ENCODE measurements around the gene ADGRD2.

DNA sequence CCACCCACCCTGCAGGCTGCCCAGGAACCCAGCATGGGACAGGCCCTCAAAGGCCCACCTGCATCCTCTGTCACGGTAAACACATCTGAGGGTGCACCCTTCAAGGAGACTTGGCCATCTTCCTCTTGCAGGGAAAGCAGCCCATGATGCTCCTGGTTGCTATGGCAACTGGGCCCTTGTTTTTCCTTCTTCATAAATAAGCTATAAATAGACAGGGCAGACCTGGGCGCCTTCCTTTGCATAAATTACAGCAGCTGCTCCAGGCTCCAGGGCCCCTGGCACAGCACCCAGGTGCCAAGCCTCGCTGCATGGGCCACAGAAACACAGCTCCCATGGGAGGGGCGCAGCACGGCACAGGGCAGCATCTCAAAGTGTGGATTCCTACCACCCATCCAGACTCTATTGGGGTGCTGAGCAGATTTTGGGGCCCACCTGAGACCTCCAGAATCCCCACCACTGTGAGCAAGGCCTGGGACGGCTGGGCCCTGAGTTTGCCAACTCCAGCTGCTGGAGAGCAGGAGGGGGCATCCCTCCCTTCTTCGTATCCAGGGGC is 29.2 kb upstream of the ADGRD2 start:
- TF ChIP-seq, protein P1, sequence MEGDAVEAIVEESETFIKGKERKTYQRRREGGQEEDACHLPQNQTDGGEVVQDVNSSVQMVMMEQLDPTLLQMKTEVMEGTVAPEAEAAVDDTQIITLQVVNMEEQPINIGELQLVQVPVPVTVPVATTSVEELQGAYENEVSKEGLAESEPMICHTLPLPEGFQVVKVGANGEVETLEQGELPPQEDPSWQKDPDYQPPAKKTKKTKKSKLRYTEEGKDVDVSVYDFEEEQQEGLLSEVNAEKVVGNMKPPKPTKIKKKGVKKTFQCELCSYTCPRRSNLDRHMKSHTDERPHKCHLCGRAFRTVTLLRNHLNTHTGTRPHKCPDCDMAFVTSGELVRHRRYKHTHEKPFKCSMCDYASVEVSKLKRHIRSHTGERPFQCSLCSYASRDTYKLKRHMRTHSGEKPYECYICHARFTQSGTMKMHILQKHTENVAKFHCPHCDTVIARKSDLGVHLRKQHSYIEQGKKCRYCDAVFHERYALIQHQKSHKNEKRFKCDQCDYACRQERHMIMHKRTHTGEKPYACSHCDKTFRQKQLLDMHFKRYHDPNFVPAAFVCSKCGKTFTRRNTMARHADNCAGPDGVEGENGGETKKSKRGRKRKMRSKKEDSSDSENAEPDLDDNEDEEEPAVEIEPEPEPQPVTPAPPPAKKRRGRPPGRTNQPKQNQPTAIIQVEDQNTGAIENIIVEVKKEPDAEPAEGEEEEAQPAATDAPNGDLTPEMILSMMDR (conservative IDR thresholded peaks at IDR 0.05; ENCODE audit: low read depth, low read length): no peak
- TF ChIP-seq EZH2 (IDR thresholded peaks at IDR 0.05; ENCODE audit: low read length, unreplicated experiment) (no peak), EZH2phosphoT487 (IDR thresholded peaks at IDR 0.05; ENCODE audit: borderline replicate concordance, low read length) (no peak)

Data from PC-3 (cell line).